SH-SY5Y (cell line): Measurements from ENCODE around the gene ROR1.

Source experiments
- GATA2 ChIP-seq: IDR thresholded peaks from 2 replicates; pipeline ENCODE4 v1.6.1; 2011; ENCODE audit warnings: mild to moderate bottlenecking, low read depth, low read length
- GATA3 ChIP-seq: IDR thresholded peaks from 2 replicates; pipeline ENCODE4 v1.6.1; 2011; ENCODE audit warnings: low read depth, mild to moderate bottlenecking, low read length, moderate library complexity

DNA sequence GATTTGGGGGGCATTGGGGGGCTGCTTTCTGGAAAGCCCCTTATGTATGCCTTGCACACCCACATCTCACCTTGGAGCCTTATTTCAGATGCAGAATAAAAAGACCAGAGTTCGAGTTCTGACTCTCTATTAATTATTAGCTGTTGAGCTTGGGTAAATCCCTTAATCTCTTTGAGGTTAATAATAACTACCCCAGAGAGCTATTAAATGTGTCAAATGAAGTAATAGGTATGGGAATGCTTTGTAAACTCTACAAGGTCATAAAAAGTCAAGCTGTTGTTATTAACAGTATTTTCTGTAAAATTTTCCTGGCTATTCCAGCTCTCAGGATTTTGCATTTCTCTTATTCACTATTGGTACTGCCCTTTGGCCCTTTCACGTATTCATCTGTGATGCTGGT, 122.9 kb downstream of the ROR1 start:
- TF ChIP-seq GATA3 = no peak
- TF ChIP-seq GATA2 = no peak
